ENCODE results near the gene SLC45A3.

Gene SLC45A3

DNA sequence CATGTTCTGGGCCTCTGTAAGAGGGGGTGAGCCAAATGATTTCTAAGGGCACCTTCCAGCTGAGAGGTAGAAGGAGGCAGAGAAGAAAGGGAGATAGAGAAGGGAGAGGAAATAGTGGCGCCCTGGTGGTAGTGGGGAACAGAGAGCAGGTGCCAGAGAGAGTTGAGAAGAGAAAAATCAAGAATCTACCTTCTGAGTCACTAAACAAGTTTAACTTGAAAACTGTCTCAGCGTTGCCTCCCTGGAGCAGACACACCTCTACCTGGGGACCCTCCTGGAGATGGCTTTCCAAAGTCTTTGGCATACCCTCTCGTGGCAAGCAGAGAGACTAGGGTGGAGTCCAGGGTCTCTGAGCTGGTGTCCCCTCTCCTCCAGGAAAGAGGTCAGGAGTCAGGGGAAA is 1.1 kb upstream of the SLC45A3 start:
- Histone ChIP-seq H3K4me1 (ENCODE audit: control insufficient read depth, insufficient read depth, low read length) (peaks cover 30% of the 10 kb centered on the region), H3K9me3 (ENCODE audit: control insufficient read depth, low read length) (no peaks in the 10 kb centered on the region), H3K36me3 (ENCODE audit: control insufficient read depth, insufficient read depth, low read length) (no peaks in the 10 kb centered on the region), H3K4me3 (ENCODE audit: insufficient read depth, low read depth, low read length) (no peak overlapping the region), H3K27ac (ENCODE audit: insufficient read depth, low read depth, low read length, poor library complexity, severe bottlenecking) (no peak overlapping the region), H3K27me3 (ENCODE audit: control insufficient read depth, insufficient read depth, low read length, poor library complexity, severe bottlenecking) (no peaks in the 10 kb centered on the region)
- WGBS, 2 experiments, result 84 to 86% methylated on average over 3 of the region's 3 CpGs

DNA sequence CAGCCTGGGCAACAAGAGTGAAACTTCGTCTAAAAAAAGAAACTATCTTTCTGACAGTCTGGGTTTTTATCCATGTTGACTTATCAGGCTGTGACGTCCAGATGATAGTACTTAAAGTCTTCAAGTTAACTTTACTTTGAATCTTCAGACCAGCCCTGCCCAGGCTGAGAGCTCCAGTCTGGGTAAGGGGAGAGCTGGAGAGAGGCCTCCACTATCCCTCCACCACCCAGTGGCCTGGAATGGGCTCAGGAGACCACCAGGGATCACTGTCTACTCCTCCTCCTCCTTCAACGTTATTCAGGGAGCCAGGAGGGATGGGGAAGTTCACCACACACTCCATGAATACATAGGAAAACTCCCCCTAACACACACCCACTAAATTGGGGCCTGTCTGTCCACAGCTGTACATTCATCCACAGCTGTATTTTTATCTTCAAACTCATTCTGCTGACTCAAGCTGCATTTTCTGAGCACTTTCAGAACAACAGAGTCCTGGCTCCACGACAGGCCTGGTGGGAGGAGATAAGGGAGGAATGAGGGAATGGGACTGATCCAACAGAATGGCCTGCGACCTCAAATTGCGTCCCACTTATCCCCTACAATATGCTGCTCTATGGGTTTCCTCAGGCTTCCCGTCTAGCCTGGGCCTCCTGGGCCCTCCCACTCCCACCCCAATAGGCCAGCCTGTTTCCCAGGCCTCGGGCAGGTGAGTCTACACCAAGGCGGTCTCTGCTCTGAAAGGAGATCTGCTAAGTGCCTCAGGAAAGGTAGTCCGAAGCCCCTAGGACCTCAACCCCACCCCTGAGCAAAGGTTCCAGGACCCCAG is 1.8 kb downstream of the SLC45A3 start:
- H3K36me3 ChIP-seq (ENCODE audit: control insufficient read depth, insufficient read depth, low read length), result no peaks in the 10 kb centered on the region
- no peaks in the 10 kb centered on the region for H3K9me3 ChIP-seq (ENCODE audit: control insufficient read depth, low read length)
- WGBS, 2 experiments, result 53 to 64% methylated on average over 9 to 10 of the region's 10 CpGs
- H3K27me3 ChIP-seq (ENCODE audit: control insufficient read depth, insufficient read depth, low read length, poor library complexity, severe bottlenecking), result no peaks in the 10 kb centered on the region
- no peak overlapping the region for H3K27ac ChIP-seq (ENCODE audit: insufficient read depth, low read depth, low read length, poor library complexity, severe bottlenecking)
- H3K4me3 ChIP-seq (ENCODE audit: insufficient read depth, low read depth, low read length), result peak overlapping the region; percentile 68
- peaks cover 44% of the 10 kb centered on the region for H3K4me1 ChIP-seq (ENCODE audit: control insufficient read depth, insufficient read depth, low read length)

DNA sequence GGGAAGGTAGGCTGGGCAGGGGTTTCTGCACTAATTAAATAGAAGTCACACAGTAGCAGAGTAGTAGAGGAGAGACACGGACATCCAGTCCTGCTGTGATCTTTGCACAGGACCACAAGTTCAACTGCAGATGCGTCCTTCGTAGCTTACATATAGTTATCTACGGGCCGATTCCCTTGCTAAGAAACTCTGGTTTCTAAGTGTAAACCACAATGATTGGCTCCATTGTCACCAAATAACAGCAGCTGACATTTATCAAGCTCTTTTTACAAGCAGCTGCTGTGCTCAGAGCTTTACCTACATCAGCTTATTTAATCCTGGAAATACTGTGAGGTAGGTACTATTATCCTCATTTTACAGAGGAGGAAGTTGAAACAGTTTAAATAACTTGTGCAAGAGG is 3.1 kb downstream of the SLC45A3 start:
- no peaks in the 10 kb centered on the region for H3K36me3 ChIP-seq (ENCODE audit: control insufficient read depth, insufficient read depth, low read length)
- H3K4me1 ChIP-seq (ENCODE audit: control insufficient read depth, insufficient read depth, low read length), result peaks cover 51% of the 10 kb centered on the region
- 77 to 78% methylated on average over 5 of the region's 5 CpGs for WGBS, 2 experiments
- H3K27me3 ChIP-seq (ENCODE audit: control insufficient read depth, insufficient read depth, low read length, poor library complexity, severe bottlenecking), result no peaks in the 10 kb centered on the region
- H3K9me3 ChIP-seq (ENCODE audit: control insufficient read depth, low read length), result no peaks in the 10 kb centered on the region
- H3K4me3 ChIP-seq (ENCODE audit: insufficient read depth, low read depth, low read length), result no peak overlapping the region
- no peak overlapping the region for H3K27ac ChIP-seq (ENCODE audit: insufficient read depth, low read depth, low read length, poor library complexity, severe bottlenecking)

DNA sequence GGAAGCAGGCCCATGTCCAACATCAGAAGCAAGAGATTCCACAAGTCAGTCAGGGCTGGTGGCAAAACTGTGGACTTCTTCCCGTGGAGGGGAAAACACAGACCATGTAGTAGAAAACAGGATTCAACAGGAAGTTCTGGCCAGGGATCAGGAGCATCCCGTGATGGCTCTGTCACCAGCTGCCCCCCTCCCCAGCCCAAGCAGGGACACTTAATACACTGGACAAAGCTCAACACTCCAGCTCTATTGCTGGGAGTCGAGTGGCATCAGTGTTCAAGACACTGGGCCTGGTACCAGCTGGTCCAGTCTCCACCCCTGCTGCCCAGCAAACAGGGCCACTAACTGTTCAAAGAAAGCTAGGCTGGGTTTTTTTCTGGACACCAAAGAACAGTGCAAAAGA is 3.7 kb downstream of the SLC45A3 start:
- H3K4me3 ChIP-seq (ENCODE audit: insufficient read depth, low read depth, low read length), result no peak overlapping the region
- H3K36me3 ChIP-seq (ENCODE audit: control insufficient read depth, insufficient read depth, low read length), result no peaks in the 10 kb centered on the region
- H3K9me3 ChIP-seq (ENCODE audit: control insufficient read depth, low read length), result no peaks in the 10 kb centered on the region
- no peak overlapping the region for H3K27ac ChIP-seq (ENCODE audit: insufficient read depth, low read depth, low read length, poor library complexity, severe bottlenecking)
- WGBS, 2 experiments, result 87 to 89% methylated on average over 3 of the region's 3 CpGs
- no peaks in the 10 kb centered on the region for H3K27me3 ChIP-seq (ENCODE audit: control insufficient read depth, insufficient read depth, low read length, poor library complexity, severe bottlenecking)
- H3K4me1 ChIP-seq (ENCODE audit: control insufficient read depth, insufficient read depth, low read length), result peaks cover 56% of the 10 kb centered on the region

DNA sequence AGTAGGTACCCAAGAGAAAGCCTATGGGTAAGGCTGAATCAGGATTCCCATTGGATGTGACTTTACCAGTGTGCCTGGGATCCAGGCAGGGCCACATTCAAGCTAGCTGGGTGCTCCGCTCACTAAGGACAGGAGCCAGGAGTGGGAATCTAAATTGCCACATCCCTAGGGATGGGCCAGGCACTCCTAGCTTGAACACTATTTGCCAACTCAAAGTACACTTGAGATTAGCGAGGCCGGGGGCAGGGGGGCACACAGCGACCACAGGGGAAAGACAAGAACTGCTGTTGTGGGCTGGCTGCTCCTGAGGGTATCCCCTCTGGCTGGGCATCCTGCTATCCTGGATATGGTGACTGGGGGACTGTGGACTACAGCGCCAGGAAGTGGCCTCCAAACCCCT is 4.3 kb downstream of the SLC45A3 start:
- Histone ChIP-seq H3K9me3 (ENCODE audit: control insufficient read depth, low read length) (no peaks in the 10 kb centered on the region), H3K36me3 (ENCODE audit: control insufficient read depth, insufficient read depth, low read length) (no peaks in the 10 kb centered on the region), H3K27me3 (ENCODE audit: control insufficient read depth, insufficient read depth, low read length, poor library complexity, severe bottlenecking) (no peaks in the 10 kb centered on the region), H3K4me3 (ENCODE audit: insufficient read depth, low read depth, low read length) (no peak overlapping the region), H3K4me1 (ENCODE audit: control insufficient read depth, insufficient read depth, low read length) (peaks cover 60% of the 10 kb centered on the region), H3K27ac (ENCODE audit: insufficient read depth, low read depth, low read length, poor library complexity, severe bottlenecking) (no peak overlapping the region)
- 95 to 96% methylated on average over 5 of the region's 5 CpGs for WGBS, 2 experiments

DNA sequence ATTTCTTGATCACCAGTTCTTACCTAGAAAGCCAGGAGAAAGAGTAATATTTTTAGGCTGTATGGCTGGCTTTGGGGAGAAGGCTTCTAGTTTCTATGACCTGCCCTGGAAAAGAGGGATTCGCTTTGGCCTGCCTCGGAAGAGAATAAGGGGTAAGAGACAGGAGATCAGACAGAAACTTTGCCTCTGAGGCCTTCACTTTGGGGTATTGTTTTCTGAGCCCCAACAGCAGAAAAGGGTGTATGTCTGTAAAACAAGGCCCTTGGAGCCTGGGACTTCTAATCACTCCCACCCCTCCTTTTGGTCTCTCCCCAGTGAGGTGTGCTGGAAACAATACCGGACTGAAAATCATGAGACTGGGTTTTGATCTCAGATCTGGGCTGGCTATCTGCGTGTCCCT is 5.1 kb downstream of the SLC45A3 start:
- Histone ChIP-seq H3K4me3 (ENCODE audit: insufficient read depth, low read depth, low read length) (no peak overlapping the region), H3K27ac (ENCODE audit: insufficient read depth, low read depth, low read length, poor library complexity, severe bottlenecking) (no peak overlapping the region), H3K4me1 (ENCODE audit: control insufficient read depth, insufficient read depth, low read length) (peaks cover 60% of the 10 kb centered on the region), H3K9me3 (ENCODE audit: control insufficient read depth, low read length) (no peaks in the 10 kb centered on the region), H3K27me3 (ENCODE audit: control insufficient read depth, insufficient read depth, low read length, poor library complexity, severe bottlenecking) (no peaks in the 10 kb centered on the region), H3K36me3 (ENCODE audit: control insufficient read depth, insufficient read depth, low read length) (no peaks in the 10 kb centered on the region)
- WGBS, 2 experiments, result 93 to 94% methylated on average over 4 of the region's 4 CpGs

DNA sequence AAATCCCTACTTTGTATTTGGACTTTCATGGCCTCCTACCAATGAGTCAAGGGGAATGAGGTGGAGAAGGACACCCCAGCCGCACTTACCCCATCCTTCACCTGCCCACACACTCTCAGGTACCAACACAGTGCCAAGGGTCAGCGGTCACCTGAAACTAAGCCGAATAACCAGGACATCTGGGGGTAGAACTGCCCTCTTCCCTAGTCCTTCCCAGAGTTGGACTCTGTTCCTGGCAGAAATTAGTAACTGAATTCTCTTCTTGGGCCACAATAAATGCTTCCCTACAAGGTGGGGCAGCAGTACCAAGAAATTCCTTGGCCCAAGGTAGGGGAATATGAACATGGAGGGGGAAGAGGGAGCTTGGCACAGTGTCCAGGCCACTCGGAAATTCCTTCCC is 7.3 kb downstream of the SLC45A3 start:
- H3K9me3 ChIP-seq (ENCODE audit: control insufficient read depth, low read length), result no peaks in the 10 kb centered on the region
- no peaks in the 10 kb centered on the region for H3K36me3 ChIP-seq (ENCODE audit: control insufficient read depth, insufficient read depth, low read length)
- no peaks in the 10 kb centered on the region for H3K27me3 ChIP-seq (ENCODE audit: control insufficient read depth, insufficient read depth, low read length, poor library complexity, severe bottlenecking)
- H3K27ac ChIP-seq (ENCODE audit: insufficient read depth, low read depth, low read length, poor library complexity, severe bottlenecking), result no peak overlapping the region
- 91 to 93% methylated on average over 4 of the region's 4 CpGs for WGBS, 2 experiments
- H3K4me3 ChIP-seq (ENCODE audit: insufficient read depth, low read depth, low read length), result no peak overlapping the region
- peaks cover 68% of the 10 kb centered on the region for H3K4me1 ChIP-seq (ENCODE audit: control insufficient read depth, insufficient read depth, low read length)

DNA sequence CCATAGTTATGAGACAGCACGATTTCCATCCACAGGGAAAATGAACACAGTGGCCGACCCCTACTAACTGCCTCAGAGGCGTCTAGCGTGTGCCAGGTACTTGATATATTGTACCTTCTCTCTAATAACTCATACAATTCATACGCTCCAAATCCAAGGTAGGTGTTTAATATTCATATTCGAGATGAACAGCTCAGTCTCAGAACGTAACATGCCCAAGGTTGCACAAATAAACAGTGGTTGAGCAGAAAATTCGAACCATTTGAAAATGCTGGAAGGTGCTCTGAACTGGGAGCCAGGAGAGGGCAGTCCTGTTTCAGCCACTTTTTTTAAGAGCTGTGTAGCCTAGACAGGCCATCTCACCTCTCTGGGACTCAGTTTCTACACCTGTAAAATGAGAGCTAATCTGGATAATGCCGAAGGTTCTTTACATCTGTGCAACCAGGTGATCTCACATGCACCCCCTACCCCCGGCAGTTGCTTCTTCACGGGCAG is 7.9 kb downstream of the SLC45A3 start:
- Histone ChIP-seq H3K36me3 (ENCODE audit: control insufficient read depth, insufficient read depth, low read length) (no peaks in the 10 kb centered on the region), H3K27ac (ENCODE audit: insufficient read depth, low read depth, low read length, poor library complexity, severe bottlenecking) (no peak overlapping the region), H3K9me3 (ENCODE audit: control insufficient read depth, low read length) (no peaks in the 10 kb centered on the region), H3K4me1 (ENCODE audit: control insufficient read depth, insufficient read depth, low read length) (peaks cover 74% of the 10 kb centered on the region), H3K4me3 (ENCODE audit: insufficient read depth, low read depth, low read length) (no peak overlapping the region), H3K27me3 (ENCODE audit: control insufficient read depth, insufficient read depth, low read length, poor library complexity, severe bottlenecking) (no peaks in the 10 kb centered on the region)
- WGBS, 2 experiments, result 71 to 74% methylated on average over 11 of the region's 11 CpGs

DNA sequence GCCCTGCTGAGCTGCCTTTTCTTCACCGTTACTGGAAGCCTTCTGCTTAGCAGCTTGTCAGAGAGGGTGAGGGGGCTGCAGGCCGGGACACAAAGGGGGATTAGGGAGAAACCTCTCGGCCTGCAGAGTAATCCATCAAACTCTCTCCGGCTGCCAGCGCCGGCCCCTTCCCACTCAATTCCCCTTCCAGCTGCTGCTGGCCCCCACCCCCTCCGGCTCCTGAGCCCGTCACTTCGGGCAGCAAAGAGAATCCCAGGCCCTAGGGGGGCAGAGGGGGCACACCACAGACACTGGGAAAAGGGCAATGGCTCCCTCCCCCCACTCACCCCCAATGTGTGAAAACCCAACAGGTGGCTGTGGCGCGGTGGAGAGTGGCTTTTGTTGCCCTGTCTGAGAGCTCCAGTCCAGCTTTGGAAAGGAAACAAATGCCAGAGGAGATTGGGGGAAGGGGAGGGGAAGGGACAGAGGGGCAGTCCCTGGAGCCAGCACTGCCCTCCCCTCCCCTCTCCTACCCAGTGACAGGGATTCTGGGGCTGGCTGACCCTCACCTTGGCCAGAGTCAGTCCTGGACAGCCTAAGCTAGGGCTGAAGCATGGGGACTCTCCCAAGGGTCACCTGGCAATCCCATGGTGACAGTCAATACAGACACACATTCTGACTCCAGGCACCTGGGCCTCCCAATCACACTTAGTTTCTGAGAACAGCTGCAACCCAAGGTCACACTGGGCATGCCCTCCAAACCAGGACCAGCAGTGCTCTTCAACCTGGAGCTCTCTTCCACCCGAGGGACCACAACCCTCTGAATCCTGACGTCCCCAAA is 9.5 kb downstream of the SLC45A3 start:
- peaks cover 75% of the 10 kb centered on the region for H3K4me1 ChIP-seq (ENCODE audit: control insufficient read depth, insufficient read depth, low read length)
- H3K27me3 ChIP-seq (ENCODE audit: control insufficient read depth, insufficient read depth, low read length, poor library complexity, severe bottlenecking), result no peaks in the 10 kb centered on the region
- no peaks in the 10 kb centered on the region for H3K9me3 ChIP-seq (ENCODE audit: control insufficient read depth, low read length)
- WGBS, 2 experiments, result 4 to 5% methylated on average over 13 of the region's 13 CpGs
- H3K27ac ChIP-seq (ENCODE audit: insufficient read depth, low read depth, low read length, poor library complexity, severe bottlenecking), result peak overlapping the region; percentile 98
- peak overlapping the region; percentile 26 for H3K4me3 ChIP-seq (ENCODE audit: insufficient read depth, low read depth, low read length)
- no peaks in the 10 kb centered on the region for H3K36me3 ChIP-seq (ENCODE audit: control insufficient read depth, insufficient read depth, low read length)

DNA sequence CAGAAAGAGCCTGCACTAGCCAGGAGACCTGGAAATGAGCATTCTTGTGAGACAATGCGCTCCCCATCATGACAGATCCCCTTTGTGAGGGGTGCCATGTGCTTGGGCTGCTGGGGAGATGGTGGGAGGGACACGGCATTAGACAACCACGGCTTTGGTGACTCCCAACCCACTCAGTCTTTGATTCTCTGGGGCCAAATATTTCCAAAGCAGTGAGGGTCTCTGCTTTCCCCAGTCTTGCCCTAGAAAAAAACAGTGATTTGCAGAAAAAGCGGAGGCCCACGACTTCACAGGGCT is 10.2 kb downstream of the SLC45A3 start:
- 19 to 20% methylated on average over 5 of the region's 5 CpGs for WGBS, 2 experiments
- Histone ChIP-seq H3K4me1 (ENCODE audit: control insufficient read depth, insufficient read depth, low read length) (peaks cover 80% of the 10 kb centered on the region), H3K36me3 (ENCODE audit: control insufficient read depth, insufficient read depth, low read length) (no peaks in the 10 kb centered on the region), H3K9me3 (ENCODE audit: control insufficient read depth, low read length) (no peaks in the 10 kb centered on the region), H3K4me3 (ENCODE audit: insufficient read depth, low read depth, low read length) (peak overlapping the region; percentile 26), H3K27me3 (ENCODE audit: control insufficient read depth, insufficient read depth, low read length, poor library complexity, severe bottlenecking) (no peaks in the 10 kb centered on the region), H3K27ac (ENCODE audit: insufficient read depth, low read depth, low read length, poor library complexity, severe bottlenecking) (peak overlapping the region; percentile 98)

Data from ectodermal cell (in vitro differentiated cells).